ENCODE results near the gene SLC12A2.

DNA sequence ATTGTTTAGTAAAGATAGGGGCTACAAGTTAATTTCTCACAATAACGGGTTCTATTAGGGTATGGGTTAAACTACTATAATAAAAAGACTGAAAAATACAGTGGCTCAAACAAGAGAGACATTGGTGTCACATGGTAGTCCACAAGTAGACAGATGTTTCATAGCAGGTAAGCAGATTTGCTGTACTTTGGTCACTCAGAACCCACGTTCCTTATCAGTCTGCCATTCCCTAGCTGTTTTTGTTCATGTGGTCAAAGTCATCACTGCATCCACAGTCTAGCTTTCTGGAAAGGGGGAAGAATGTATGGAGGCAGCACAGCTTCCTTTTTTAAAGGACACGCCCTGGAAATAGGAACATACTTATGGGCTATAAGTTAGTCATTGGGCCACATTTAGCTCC is 73.0 kb downstream of the SLC12A2 start:
- TF ChIP-seq POLR2A (IDR thresholded peaks at IDR 0.05; ENCODE audit: low read depth, low read length) (no peak), POLR2AphosphoS5 (IDR thresholded peaks at IDR 0.05; ENCODE audit: low read depth, low read length) (no peak), TAF1 (IDR thresholded peaks at IDR 0.05; ENCODE audit: borderline replicate concordance, low read depth, low read length) (no peak)
